Fibroblast of gingiva (primary cell): ENCODE measurements around the gene IKZF5.

Source experiments
- DNase-seq: peaks from one replicate; pipeline ENCODE4 v3.0.0-alpha.2; 2011; ENCODE audit warnings: low read depth

IKZF5 gene, protein sequence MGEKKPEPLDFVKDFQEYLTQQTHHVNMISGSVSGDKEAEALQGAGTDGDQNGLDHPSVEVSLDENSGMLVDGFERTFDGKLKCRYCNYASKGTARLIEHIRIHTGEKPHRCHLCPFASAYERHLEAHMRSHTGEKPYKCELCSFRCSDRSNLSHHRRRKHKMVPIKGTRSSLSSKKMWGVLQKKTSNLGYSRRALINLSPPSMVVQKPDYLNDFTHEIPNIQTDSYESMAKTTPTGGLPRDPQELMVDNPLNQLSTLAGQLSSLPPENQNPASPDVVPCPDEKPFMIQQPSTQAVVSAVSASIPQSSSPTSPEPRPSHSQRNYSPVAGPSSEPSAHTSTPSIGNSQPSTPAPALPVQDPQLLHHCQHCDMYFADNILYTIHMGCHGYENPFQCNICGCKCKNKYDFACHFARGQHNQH

DNA sequence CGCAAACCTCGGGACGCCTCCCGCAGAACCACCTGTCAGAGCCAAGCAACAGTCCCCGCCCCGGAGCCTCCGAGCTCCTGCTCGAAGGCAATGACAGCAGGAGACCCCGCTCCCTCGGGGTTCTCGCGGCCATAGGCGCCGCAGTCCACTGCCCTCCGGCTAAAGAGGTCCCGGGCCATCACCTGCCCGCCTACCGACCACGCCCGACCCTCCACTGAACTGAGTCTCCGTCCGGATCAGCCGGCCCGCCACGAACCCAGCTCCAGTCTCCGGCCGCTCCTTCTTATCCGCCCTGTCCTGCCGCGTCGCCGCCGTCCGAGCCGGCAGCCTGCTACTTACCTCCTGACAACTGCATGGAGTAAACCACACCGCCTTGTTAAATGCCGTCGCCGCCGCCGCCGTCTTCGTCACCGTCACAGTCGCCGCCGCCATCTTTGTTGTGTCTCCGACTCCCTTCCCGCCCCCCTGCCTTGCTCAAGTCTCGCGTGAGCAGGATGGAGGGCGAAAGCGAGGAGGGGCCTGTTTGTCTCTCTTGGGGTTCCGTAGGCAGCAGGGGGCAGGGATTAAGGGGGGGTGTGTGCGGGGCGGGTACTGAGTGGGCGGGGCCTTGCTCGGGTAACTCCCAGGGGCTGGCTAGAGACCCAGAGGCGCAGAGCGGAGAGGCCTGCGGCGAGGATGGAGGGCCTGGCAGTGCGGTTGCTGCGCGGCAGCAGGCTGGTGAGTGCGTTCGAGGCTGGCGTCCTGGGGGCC is at the start of gene IKZF5, which contains the start of gene ACADSB:
TSS of gene IKZF5 (minus strand) at position 441 of the 750 bp plus-strand sequence. CDS start 10,170 bp downstream, outside the sequence.
TSS of gene ACADSB (plus strand) at position 652 of the 750 bp plus-strand sequence. CDS start at position 676, 24 bp downstream.
- DNase-seq, result peak; percentile 98

DNA sequence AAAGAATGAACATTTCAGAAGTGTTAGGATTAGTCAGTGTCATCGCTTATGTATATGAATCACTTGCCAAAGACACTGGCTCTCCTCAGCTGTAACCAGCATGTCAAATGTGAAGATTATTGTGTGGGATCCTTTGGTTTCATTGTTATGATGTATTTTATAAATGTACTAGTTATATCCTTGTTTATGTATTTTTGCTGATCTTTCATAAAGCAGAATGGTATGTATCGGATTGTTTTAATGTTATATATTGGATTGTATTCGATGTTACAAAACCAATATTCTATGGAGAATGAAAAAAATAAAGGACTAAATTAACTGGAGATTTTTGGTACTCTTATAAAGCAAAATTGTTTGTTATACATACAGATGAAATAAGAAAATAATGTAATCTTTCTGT is 49.4 kb upstream of the IKZF5 start:
- DNase-seq, result no peak

DNA sequence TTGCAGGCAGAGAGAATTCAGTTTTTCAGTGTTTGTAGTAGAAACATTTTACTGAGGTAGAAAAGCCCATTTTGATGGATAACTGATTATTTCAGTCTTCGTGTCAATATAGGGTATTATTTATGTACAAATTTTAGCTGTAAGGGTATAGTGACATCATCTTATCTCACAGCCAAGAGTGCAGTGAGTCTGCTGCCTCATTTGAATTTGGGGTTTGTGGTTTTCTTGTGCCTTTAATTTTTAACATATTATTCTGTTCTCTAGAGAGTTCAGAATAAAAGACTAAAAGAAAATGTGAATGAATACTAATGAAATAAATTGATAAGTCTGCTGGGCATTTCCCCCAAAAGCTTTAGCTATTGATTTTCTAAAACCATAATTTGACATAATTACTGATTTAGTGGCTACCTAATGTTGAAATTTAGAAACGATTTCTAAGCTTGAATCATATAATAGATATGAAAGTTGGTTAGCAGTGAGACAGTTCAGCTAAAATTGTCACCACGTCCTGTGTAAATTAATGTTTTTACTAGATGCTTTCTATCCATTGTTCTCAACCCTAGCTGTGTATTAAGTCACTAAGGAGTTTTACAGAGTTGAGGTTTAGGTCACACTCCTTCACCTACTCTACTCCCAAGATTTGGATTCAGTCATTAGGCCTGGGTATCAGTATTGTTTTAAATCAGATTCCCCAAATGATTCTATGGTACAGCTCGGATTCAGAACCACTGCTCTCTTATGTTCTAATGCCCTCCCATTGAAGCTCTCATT is 37.6 kb upstream of the IKZF5 start:
- no peak for DNase-seq

DNA sequence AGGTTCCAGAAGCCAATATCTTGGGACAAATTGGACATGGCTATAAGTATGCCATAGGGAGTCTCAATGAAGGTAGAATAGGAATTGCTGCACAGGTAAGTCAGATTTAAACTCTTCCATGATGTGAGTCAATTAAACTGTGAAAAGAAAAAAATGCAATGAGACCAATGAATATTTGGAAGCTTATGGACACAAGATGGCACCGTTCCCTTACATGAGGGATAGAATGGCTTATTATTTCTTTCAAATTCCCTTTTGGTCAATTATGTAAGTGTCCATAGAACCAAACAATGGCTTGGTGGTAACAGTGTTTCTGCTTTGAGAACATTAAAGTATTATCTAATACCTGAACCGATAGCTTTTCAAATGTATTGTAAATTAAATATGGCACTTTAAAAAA is 35.8 kb upstream of the IKZF5 start:
- DNase-seq, result no peak

DNA sequence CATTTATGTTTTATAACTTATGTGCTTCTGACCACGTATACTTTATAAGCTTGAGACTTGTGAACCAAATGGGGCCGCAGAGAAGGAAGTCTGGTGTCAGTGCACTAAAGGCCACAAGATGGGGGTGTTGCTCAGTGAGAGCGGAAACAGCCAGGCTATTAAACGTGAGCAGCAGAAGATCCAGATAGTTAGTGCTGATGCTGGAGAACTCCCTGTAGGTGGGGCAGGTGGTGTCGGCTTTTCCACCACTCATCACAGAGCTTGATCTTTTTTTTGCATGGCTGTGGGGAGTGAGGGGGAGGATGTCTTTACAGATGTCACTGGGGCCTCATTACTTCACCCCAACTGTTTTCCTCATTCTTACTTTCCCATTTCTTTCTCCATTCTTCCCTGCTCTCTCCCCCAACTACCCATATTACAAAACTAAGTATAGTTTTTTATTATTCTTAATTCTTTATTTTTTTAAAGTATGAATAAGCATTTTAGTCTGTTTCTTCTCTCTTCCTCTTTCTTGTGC is 34.9 kb upstream of the IKZF5 start:
- DNase-seq, result peak; percentile 45

DNA sequence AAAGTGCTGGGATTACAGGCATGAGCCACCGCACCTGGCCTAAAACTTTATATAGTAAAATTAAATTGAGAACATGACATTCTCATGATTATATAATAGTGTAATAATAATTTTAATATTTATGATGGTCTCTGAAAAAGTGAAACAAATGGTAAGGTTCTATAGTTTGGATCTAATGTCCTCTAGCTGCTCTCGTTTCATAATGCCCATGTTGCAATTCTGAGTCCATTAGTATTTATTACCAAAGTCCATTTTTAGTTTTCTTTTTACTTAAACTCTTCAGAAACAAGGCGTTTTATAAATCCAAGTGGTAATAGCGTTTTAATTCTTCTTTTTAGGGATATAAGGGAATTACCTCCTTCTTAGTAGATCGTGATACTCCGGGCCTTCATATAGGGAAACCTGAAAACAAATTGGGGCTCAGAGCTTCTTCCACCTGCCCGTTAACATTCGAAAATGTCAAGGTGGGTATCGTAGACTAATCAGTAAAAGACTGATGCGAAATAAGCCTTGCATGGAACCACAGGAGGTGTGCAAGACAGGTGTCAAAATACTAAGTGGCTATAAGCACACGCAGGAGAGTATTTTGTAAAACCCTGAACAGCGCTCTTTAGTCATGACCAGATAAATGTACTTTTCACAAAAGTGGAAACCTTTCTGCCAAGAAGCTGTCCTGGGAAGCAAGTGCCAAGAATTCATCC is 34.3 kb upstream of the IKZF5 start:
- no peak for DNase-seq

DNA sequence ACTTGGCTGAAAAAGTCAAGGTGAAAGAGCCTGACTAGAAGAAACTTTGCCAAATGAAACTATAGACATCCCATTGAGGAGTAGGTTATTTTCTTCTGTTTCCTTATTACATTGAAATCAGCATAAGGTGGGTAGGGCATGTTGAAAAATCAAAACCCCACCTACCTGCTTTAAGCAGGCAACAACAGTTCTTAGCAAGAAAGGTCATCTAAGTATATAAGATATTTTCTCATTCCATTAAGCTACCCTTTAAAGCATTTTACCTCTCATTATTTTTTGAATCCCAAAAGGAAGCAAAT is 31.0 kb upstream of the IKZF5 start:
- DNase-seq, result no peak

DNA sequence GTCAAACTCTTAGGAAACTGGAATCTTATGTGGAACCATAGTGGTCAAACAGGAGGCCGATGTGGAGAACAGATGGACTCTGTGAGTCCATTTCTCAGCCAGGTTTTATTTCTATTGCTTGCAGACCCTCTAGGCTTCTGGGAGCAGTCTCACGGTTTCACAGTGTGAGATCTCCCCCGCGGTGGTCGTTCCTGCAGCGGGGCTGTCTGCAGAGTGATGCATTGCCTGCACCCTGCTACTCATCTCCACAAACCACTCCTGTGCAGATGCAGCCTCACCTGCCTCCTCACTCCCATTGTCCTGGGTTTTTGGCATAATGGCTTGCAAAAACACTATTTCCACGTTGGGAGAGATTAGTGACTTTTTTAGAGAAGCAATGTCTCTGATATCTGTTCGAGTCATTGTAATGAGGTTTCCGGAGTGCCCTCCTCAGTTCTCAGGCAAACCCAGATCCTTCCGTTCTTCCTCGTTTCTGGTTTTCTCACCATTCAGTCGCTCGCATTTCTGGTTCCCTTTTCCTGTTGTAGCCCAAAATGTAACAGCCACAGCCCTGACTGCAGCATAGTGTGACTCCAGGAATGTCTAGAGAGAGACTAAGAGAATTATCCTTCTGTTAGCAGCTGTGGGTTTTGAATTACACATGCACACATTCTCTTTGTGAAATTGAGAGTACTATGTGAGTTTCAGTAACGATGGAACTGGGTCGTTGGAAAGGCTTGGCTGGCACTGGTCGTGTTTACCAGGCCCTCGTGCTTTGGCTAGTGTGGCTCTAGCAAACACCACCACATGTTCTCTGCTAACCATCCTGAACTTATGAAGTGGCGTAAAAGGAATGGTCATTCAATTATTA is 30.4 kb upstream of the IKZF5 start:
- DNase-seq, result no peak

DNA sequence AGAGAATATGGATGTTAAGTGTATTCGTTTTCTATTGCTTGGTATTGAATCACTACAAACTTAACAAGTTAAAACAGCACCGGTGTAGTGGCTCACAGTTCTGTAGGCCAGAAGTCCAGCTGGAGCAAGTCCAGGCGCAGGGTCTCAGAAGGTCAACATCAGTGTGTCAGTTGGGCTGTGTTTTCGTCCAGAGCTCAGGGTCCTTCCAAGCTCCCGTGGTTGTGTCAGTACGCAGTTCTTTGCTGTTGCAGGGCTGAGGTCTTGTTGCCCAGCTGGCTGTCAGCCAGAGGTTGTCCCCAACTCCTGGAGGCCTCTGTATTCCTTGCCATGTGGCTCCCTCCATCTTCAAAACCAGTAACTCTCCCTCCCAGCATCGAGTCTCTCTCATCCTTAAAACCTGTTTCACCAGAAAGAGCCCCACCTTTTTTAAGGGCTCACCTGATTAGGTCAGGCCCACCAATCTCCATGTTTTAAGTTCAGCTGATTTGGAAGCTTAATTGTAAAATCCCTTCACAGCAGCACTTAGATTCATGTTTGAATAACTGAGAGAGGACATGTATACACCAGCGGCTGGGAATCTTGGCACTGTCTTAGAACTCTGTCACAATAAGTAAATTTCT is 27.0 kb upstream of the IKZF5 start:
- no peak for DNase-seq

DNA sequence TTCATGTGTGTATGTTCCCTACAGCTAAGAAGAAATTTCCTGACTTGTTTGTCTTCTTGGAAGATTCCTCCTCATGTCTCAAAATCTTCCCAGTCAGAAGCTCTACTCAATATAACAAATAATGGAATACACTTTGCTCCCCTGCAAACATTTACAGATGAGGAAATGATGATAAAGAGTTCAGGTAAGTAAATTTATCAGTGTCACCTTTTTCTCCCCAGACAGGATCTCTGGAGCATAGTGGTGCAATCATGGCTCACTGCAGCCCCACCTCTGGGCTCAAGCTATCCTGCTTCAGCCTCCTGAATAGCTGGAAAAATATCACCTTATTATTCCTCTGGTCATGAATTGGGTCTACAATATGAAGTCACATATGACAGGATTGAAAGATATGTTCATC is 25.7 kb upstream of the IKZF5 start:
- no peak for DNase-seq

DNA sequence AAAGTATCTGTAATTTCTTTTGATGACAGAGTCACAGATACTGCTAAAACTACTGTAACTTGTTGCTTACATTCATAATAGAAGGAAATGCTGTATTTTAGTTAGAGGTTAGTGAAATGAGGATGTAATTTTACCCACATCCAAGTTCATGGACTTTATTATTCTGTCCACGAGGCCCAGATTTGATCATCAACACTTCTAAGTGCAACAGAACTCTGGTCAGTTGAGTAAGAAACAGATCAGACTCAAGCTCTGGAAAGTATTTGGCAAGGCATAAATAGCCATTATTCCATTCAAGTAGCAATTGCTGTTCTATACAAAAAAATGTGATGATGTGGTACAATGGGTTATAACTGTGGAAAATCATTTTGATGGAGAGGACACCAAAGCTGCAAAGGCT is 22.5 kb upstream of the IKZF5 start:
- DNase-seq, result no peak

DNA sequence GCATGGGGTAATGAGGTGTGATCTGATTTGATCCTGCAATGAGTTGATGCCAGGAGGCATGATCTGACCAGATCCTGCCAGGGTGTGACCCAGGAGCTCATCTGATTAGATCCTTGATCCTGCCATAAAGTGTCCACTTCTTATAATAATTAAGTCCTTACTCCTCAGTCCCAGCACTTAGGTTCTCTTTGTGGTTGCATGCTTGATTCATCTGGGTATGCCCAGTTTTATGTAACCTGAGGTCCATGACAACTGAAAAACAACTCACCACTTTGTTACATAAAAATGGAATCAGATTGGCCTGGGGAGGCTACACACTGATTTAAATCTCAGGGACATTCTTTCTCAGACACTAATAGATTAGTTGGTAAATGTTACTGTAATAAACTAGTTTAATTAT is 19.3 kb upstream of the IKZF5 start:
- DNase-seq, result no peak

DNA sequence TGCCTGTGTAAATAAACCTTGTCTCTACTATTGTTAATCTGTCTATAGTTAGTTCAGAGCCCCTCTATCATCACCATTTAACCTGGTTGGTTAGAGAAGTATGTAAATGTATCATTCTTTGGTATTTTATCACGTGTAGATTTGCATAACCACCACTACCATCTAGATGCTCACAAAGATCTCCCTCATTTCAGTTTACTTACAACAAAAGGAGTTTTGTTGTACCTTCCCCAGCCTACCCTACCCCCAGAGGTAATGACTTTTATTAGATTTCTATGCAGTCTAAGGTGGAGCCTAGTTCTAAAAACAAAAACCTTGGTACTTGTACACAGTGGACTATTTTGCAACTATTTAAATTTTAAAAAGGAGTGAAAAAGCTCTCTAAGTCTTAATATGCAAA is 17.7 kb upstream of the IKZF5 start:
- no peak for DNase-seq

DNA sequence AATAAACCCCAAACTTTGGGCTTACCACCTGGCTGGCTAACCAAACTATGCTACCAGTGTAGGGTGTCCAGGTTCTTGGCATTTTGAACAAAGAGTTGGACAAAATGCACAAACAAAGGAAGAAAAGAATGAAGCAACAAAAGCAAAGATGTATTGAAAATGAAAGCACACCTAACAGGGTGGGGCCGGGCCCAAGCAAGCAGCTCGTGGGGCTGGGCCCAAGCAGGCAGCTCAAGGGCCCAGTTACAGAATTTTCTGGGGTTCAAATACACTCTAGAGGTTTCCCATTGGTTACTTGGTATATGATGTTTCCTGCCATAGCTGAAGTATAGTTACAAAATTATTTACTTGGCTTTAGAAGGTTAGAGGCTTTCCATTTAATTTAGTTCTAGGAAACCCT is 15.9 kb upstream of the IKZF5 start:
- DNase-seq, result no peak

DNA sequence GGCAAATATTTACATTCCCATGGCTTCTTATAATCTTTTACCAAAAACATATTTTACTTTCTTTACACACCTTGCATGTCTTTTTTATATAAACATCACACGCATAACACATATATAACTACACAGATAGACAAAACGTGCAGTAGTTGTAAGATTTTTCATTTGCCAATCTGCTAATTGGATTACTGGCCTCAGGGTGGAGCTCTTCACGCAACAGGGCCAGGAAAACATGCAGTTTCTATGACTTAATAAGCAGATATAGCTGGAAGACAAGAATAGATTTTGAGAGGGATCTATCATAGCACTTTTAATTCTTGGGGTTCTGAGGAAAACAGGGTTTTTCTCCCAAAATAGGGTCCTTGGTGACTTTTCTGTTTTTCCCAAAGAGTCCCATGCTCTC is 12.9 kb upstream of the IKZF5 start:
- DNase-seq, result no peak

DNA sequence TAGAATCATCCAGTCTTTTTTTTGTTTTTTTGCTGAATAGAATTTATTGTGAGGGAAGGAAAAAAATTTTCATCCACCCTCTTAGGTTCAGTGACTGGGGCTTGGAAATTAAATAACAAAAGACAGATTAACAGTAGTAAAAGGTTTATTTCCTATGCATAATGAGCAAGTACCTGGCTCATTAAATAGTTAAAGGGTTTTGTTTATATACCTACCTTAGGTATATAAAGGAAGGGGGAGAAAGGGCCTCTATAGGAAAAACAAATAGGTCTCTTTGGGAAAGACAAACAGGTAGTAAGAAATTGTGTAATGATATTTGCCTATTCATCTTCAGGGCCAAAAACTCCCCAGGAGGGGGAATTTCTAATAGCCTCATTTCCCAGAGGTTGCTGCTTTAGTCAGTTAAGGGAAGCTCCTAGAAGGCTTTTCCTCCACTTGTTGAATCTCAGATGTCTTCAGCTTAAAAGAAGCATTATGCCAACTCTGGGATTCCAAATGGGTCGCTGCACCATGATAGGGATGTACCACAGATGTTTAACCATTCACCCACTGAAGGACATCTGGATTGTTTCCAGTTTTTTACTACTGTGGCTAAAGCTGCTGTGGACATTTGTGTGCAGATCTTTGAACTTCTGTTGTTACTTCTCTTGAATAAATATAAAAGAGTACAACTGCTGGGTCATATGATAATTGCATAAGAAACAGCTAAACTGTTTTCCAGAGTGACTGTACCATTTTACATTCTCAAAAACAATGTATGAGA is 11.5 kb upstream of the IKZF5 start:
- no peak for DNase-seq

DNA sequence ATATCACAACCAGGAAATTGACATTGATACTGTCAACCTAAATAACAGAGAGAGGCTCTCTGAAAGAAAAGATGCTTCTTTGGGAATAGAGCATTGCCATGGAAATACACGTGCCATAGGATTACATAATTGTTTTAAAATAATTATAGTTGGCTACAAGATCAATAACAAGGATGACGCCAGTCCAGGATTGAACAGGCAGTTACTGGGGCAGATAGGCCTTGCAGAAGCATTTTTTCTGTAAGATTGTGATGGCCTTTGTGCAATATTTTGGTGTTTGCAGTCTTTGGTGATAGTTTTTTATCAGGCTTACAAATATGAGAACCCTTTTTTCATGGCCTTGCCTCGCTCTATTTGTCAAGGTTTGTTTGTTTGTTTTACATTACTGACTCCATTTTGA is 10.7 kb upstream of the IKZF5 start:
- no peak for DNase-seq

DNA sequence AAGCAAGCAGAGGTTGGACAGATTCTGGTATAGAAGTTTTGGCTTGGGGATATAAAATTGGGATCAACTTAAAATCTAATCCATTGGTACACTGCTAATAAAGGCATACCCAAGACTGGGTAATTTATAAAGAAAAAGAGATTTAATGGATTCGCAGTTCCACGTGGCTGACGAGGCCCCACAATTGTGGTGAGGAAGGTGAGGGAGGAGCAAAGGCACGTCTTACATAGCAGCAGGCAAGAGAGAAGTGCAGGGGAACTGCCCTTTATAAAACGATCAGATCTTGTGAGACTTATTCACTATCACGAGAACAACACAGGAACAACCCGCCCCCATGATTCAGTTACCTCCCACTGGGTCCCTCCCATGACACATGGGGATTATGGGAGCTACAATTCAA is 9.9 kb upstream of the IKZF5 start:
- DNase-seq, result no peak

DNA sequence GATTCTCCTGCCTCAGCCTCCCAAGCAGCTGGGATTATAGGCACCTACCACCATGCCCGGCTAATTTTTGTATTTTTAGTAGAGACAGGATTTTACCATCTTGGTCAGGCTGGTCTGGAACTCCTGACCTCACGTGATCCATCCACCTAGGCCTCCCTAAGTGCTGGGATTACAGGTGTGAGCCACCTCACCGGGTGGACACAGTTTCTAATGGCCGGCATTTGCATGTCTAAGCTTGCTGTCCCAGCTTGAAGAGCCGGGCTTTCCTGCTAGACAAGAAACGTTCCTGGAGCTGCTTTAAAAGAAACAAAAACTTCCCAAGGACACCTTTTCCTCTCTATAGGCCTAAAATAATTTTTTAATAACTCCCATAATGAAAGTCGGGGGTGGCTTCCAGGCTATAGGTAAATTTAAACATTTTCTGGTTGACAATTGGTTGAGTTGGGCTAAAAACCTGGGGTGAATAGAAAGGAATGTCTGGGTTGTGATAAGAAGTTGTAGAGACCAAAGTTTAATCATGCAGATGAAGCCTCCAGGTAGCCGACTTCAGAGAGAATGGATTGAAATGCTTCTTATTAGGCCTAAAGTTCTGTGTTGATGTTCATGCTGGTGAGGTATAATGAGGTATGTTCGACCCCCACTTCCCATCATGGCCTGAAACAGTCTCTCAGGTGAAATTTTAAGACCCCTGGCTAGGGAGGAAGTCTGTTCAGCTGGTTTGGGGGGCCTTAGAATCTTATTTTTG is 9.0 kb upstream of the IKZF5 start:
- no peak for DNase-seq
